Measurements from ENCODE around the gene STRIP2. TPM values are rescaled to one million over a fixed set of nuclear protein-coding genes. Genes with fewer than 3 reads are reported as not detected.
A peak's percentile ranks its signal among the peaks of the same experiment; 100 is the strongest.

Gene STRIP2
- total and polyA plus RNA-seq, 7 experiments from 2014 or later: 0.14 to 21.4 (median 0.27) TPM; not detected in 3

DNA sequence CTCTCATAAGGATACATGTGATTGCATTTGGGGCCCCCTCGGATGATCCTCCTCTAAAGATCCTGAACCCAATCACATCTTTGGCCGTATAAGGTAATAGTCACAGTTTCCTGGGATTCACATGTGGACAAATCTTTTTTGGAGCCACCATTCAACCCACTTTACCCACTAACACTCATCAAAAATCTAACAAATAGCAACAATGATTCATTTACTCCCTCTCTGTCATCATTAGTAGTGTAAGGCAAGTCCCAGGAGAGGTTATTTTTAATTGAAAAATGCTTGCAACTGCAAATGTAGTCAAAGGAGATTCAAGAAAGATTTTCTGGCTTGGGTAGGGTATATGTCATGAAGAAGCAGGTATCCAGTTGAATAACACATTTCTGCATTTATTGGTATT, 58.2 kb downstream of the STRIP2 start:
- CTCF ChIA-PET: no interaction called here
- peaks cover 0 to 30% (median 0%) of the 10 kb centered on the region in 7 donors for H3K4me1 Mint-ChIP-seq

DNA sequence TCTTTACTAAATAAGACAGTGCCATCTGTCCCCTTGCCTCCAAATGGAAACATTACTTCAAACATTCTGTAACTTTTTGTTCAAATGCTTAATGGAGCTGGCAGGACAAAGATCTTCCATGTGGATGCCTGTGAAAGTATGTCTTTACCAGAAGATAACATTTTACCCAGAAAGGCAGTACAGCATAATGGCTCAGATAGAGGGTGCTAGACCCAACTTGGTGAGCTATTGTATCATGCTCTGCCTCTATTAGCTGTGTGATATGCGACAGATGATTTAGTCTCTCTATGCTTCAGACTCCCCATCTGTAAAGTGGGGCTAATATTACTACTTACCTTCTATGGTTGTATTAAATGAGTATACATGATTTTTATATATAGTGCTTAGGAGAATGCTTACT, 59.3 kb downstream of the STRIP2 start:
- peaks cover 0 to 3% (median 0%) of the 10 kb centered on the region in 11 donors for H3K9me3 Mint-ChIP-seq
- intact Hi-C loops (cut with micrococcal nuclease): no loop called here
- Histone ChIP-seq H3K4me1 (ENCODE audit: control insufficient read depth in 2 of 2, insufficient read depth in 2 of 2, low read length in 2 of 2) (no peaks in the 10 kb centered on the region), H3K36me3 (ENCODE audit: control insufficient read depth in 2 of 3, insufficient read depth in 3 of 3, low read length in 3 of 3) (no peaks in the 10 kb centered on the region), H3K27me3 (ENCODE audit: control insufficient read depth in 2 of 2, insufficient read depth in 2 of 2, low read length in 2 of 2) (no peaks in the 10 kb centered on the region), H3K4me3 (ENCODE audit: low read length) (no peak overlapping the region), H3K27ac (ENCODE audit: low read depth, low read length) (no peak overlapping the region), H3K9me3 (ENCODE audit: control insufficient read depth in 2 of 3, low read length in 3 of 3) (no peaks in the 10 kb centered on the region)
- peaks cover 0 to 30% (median 0%) of the 10 kb centered on the region in 7 donors for H3K4me1 Mint-ChIP-seq
- DNase-seq: no peak
- peaks cover 0 to 9% (median 0%) of the 10 kb centered on the region in 5 donors for H3K36me3 Mint-ChIP-seq
- no peak overlapping the region for H3K4me3 Mint-ChIP-seq
- H3K27ac Mint-ChIP-seq: peak overlapping the region in 2 of 9 donors; percentile 2 to 85
- CTCF ChIA-PET: no interaction called here
- peaks cover 0 to 6% (median 0%) of the 10 kb centered on the region in 5 donors for H3K27me3 Mint-ChIP-seq
- POLR2A ChIA-PET: no interaction called here
- ATAC-seq: peak; percentile 53

More for the DNA sequence above, 58.2 kb downstream of the STRIP2 start:
- intact Hi-C loops (cut with micrococcal nuclease): no loop called here
- POLR2A ChIA-PET: no interaction called here
- Histone ChIP-seq H3K27me3 (ENCODE audit: control insufficient read depth in 2 of 2, insufficient read depth in 2 of 2, low read length in 2 of 2) (no peaks in the 10 kb centered on the region), H3K4me1 (ENCODE audit: control insufficient read depth in 2 of 2, insufficient read depth in 2 of 2, low read length in 2 of 2) (no peaks in the 10 kb centered on the region), H3K36me3 (ENCODE audit: control insufficient read depth in 2 of 3, insufficient read depth in 3 of 3, low read length in 3 of 3) (no peaks in the 10 kb centered on the region), H3K27ac (ENCODE audit: low read depth, low read length) (no peak overlapping the region), H3K4me3 (ENCODE audit: low read length) (no peak overlapping the region), H3K9me3 (ENCODE audit: control insufficient read depth in 2 of 3, low read length in 3 of 3) (no peaks in the 10 kb centered on the region)
- H3K27me3 Mint-ChIP-seq: peaks cover 0 to 6% (median 0%) of the 10 kb centered on the region in 5 donors
- H3K4me3 Mint-ChIP-seq: no peak overlapping the region
- ATAC-seq (no peak), DNase-seq (no peak)
- H3K27ac Mint-ChIP-seq: peak overlapping the region in 2 of 9 donors; percentile 39 to 60
- peaks cover 0 to 9% (median 0%) of the 10 kb centered on the region in 5 donors for H3K36me3 Mint-ChIP-seq
- peaks cover 0 to 3% (median 0%) of the 10 kb centered on the region in 11 donors for H3K9me3 Mint-ChIP-seq

- Histone ChIP-seq H3K4me1 (ENCODE audit: control insufficient read depth in 2 of 2, insufficient read depth in 2 of 2, low read length in 2 of 2) (no peaks in the 10 kb centered on the region), H3K4me3 (ENCODE audit: low read length) (no peak overlapping the region), H3K27ac (ENCODE audit: low read depth, low read length) (no peak overlapping the region), H3K27me3 (ENCODE audit: control insufficient read depth in 2 of 2, insufficient read depth in 2 of 2, low read length in 2 of 2) (no peaks in the 10 kb centered on the region), H3K36me3 (ENCODE audit: control insufficient read depth in 2 of 3, insufficient read depth in 3 of 3, low read length in 3 of 3) (no peaks in the 10 kb centered on the region), H3K9me3 (ENCODE audit: control insufficient read depth in 2 of 3, low read length in 3 of 3) (no peaks in the 10 kb centered on the region)
- Mint-ChIP-seq H3K36me3 (peaks cover 0 to 5% (median 0%) of the 10 kb centered on the region in 5 donors), H3K4me3 (no peak overlapping the region), H3K27ac (peak overlapping the region in 1 of 9 donors; percentile 85), H3K9me3 (peaks cover 0 to 3% (median 0%) of the 10 kb centered on the region in 11 donors), H3K27me3 (peaks cover 0 to 2% (median 0%) of the 10 kb centered on the region in 5 donors), H3K4me1 (peaks cover 0 to 30% (median 0%) of the 10 kb centered on the region in 7 donors)
- ATAC-seq (peak; percentile 38), DNase-seq (no peak)
- POLR2A ChIA-PET: no interaction called here
- CTCF ChIA-PET: no interaction called here
- intact Hi-C loops (cut with micrococcal nuclease): loop anchor here in 1 of 2 donors (2.0 kb wide), 1 partner anchor 457 kb away; no protein-coding TSS in a partner anchor
Observed at GRCh38 chr7:129494041-129494440, 59.8 kb downstream of the STRIP2 start.

DNA sequence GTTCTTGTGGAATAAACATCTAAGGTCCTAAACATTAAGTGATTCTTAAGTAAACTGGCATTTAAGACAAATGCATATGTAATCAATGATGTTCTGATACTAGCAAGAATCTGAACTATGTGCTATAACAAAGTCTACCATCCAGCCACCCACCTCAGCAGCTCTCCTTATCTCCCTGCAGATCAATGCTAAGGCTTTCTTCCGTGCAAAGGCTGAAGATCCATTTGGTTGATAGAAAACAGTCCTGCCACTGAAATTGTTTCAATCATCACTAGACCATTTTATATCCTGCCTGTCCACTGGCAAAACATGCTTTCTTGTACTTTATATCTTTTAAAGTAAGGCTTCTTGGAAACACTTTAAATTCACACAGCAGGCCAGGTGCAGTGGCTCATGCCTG, 61.8 kb downstream of the STRIP2 start:
- no peaks in the 10 kb centered on the region for H3K4me1 ChIP-seq (ENCODE audit: control insufficient read depth in 2 of 2, insufficient read depth in 2 of 2, low read length in 2 of 2)
- Mint-ChIP-seq H3K4me3 (peak overlapping the region in 1 of 10 donors; percentile 22), H3K9me3 (peaks cover 0 to 2% (median 0%) of the 10 kb centered on the region in 11 donors), H3K27me3 (no peaks in the 10 kb centered on the region), H3K4me1 (peaks cover 0 to 37% (median 2%) of the 10 kb centered on the region in 7 donors), H3K36me3 (no peaks in the 10 kb centered on the region), H3K27ac (peak overlapping the region in 1 of 9 donors; percentile 54)
- DNase-seq: no peak
- H3K4me3 ChIP-seq (ENCODE audit: low read length): no peak overlapping the region
- H3K36me3 ChIP-seq (ENCODE audit: control insufficient read depth in 2 of 3, insufficient read depth in 3 of 3, low read length in 3 of 3): no peaks in the 10 kb centered on the region
- intact Hi-C loops (cut with micrococcal nuclease): loop anchor here in 1 of 2 donors (2.0 kb wide), 1 partner anchor 455 kb away; no protein-coding TSS in a partner anchor
- H3K27ac ChIP-seq (ENCODE audit: low read depth, low read length): no peak overlapping the region
- POLR2A ChIA-PET: no interaction called here
- H3K27me3 ChIP-seq (ENCODE audit: control insufficient read depth in 2 of 2, insufficient read depth in 2 of 2, low read length in 2 of 2): no peaks in the 10 kb centered on the region
- no peak for ATAC-seq
- no peaks in the 10 kb centered on the region for H3K9me3 ChIP-seq (ENCODE audit: control insufficient read depth in 2 of 3, low read length in 3 of 3)
- CTCF ChIA-PET: no interaction called here

DNA sequence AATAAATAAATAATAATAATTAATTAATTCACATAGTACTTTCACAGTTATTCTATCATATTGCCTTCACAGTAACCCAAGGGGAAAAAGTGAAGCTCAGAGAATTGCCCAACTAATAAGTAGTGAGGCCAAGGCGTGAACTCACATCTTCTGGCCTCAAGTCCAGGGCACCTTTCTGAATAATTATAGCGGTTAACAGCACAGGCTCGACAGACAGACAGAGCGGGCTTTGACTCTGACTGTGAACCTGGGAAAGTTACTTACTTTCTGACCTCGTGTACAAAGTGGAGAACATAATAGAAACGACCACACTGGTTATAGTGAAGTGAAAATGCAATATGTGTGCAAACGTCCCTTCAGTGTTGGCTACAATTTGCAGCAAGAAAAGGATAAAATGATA, 62.4 kb downstream of the STRIP2 start:
- Mint-ChIP-seq H3K4me3 (no peak overlapping the region), H3K9me3 (no peaks in the 10 kb centered on the region), H3K27me3 (no peaks in the 10 kb centered on the region), H3K36me3 (no peaks in the 10 kb centered on the region), H3K27ac (no peak overlapping the region), H3K4me1 (peaks cover 5 to 41% (median 7%) of the 10 kb centered on the region in 7 donors)
- no peaks in the 10 kb centered on the region for H3K36me3 ChIP-seq (ENCODE audit: control insufficient read depth in 2 of 3, insufficient read depth in 3 of 3, low read length in 3 of 3)
- ChIA-PET POLR2A (no interaction called here), CTCF (no interaction called here)
- H3K27me3 ChIP-seq (ENCODE audit: control insufficient read depth in 2 of 2, insufficient read depth in 2 of 2, low read length in 2 of 2): no peaks in the 10 kb centered on the region
- ATAC-seq (no peak), DNase-seq (no peak)
- no peak overlapping the region for H3K4me3 ChIP-seq (ENCODE audit: low read length)
- intact Hi-C loops (cut with micrococcal nuclease): no loop called here
- H3K27ac ChIP-seq (ENCODE audit: low read depth, low read length): no peak overlapping the region
- H3K4me1 ChIP-seq (ENCODE audit: control insufficient read depth in 2 of 2, insufficient read depth in 2 of 2, low read length in 2 of 2): peaks cover 1 to 4% of the 10 kb centered on the region in 2 donors
- no peaks in the 10 kb centered on the region for H3K9me3 ChIP-seq (ENCODE audit: control insufficient read depth in 2 of 3, low read length in 3 of 3)

DNA sequence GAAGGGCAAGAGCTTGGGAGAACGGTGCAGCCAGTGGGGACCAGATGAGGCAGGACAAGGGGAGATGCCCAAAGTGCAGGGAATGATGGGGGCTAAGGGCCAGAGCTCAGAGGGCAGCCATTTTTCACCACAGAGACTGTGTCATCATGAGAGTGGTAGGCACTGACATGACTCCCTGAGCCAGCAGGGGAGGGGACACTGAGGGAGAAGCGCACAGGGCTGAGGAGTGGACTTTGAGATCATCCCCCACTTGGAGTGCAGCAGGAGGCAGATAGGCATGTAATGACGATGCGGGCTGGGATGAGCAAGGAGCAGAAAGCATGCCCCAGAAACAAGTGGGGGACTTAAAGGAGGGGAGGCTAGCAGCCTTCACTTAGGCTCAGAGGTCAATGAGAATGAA, 62.9 kb downstream of the STRIP2 start:
- Mint-ChIP-seq H3K4me3 (no peak overlapping the region), H3K4me1 (peaks cover 7 to 43% (median 11%) of the 10 kb centered on the region in 7 donors), H3K9me3 (no peaks in the 10 kb centered on the region), H3K27ac (no peak overlapping the region), H3K27me3 (no peaks in the 10 kb centered on the region), H3K36me3 (peaks cover 0 to 1% (median 0%) of the 10 kb centered on the region in 5 donors)
- ChIA-PET CTCF (no interaction called here), POLR2A (no interaction called here)
- Histone ChIP-seq H3K4me1 (ENCODE audit: control insufficient read depth in 2 of 2, insufficient read depth in 2 of 2, low read length in 2 of 2) (peaks cover 4 to 7% of the 10 kb centered on the region in 2 donors), H3K27me3 (ENCODE audit: control insufficient read depth in 2 of 2, insufficient read depth in 2 of 2, low read length in 2 of 2) (no peaks in the 10 kb centered on the region), H3K9me3 (ENCODE audit: control insufficient read depth in 2 of 3, low read length in 3 of 3) (no peaks in the 10 kb centered on the region), H3K36me3 (ENCODE audit: control insufficient read depth in 2 of 3, insufficient read depth in 3 of 3, low read length in 3 of 3) (no peaks in the 10 kb centered on the region), H3K27ac (ENCODE audit: low read depth, low read length) (no peak overlapping the region), H3K4me3 (ENCODE audit: low read length) (no peak overlapping the region)
- DNase-seq (no peak), ATAC-seq (no peak)
- intact Hi-C loops (cut with micrococcal nuclease): no loop called here

GRCh38 chr7:129498021-129498420, 63.8 kb downstream of the STRIP2 start:
- Histone ChIP-seq H3K4me1 (ENCODE audit: control insufficient read depth in 2 of 2, insufficient read depth in 2 of 2, low read length in 2 of 2) (peaks cover 4 to 7% of the 10 kb centered on the region in 2 donors), H3K27ac (ENCODE audit: low read depth, low read length) (no peak overlapping the region), H3K36me3 (ENCODE audit: control insufficient read depth in 2 of 3, insufficient read depth in 3 of 3, low read length in 3 of 3) (no peaks in the 10 kb centered on the region), H3K9me3 (ENCODE audit: control insufficient read depth in 2 of 3, low read length in 3 of 3) (no peaks in the 10 kb centered on the region), H3K27me3 (ENCODE audit: control insufficient read depth in 2 of 2, insufficient read depth in 2 of 2, low read length in 2 of 2) (no peaks in the 10 kb centered on the region), H3K4me3 (ENCODE audit: low read length) (no peak overlapping the region)
- Mint-ChIP-seq H3K9me3 (no peaks in the 10 kb centered on the region), H3K4me1 (peaks cover 7 to 41% (median 12%) of the 10 kb centered on the region in 7 donors), H3K27ac (peak overlapping the region in 3 of 9 donors; percentile 8 to 77 (median 56)), H3K27me3 (no peaks in the 10 kb centered on the region), H3K4me3 (no peak overlapping the region), H3K36me3 (peaks cover 0 to 1% (median 0%) of the 10 kb centered on the region in 5 donors)
- POLR2A ChIA-PET: no interaction called here
- CTCF ChIA-PET: no interaction called here
- intact Hi-C loops (cut with micrococcal nuclease): no loop called here
- DNase-seq (no peak), ATAC-seq (no peak)
